Inferior parietal cortex (tissue), 1 donor: Measurements from ENCODE around the gene RRH.
"Not testable (repeated sequence)": the region's sequence is repeated elsewhere in the genome, so short reads cannot be mapped to it uniquely, and the experiment has no call there.

Source experiments
- DNase-seq: peaks from one replicate; pipeline ENCODE4 v3.0.0-alpha.2; 2016; ENCODE audit errors: extremely low spot score

The RRH gene

DNA sequence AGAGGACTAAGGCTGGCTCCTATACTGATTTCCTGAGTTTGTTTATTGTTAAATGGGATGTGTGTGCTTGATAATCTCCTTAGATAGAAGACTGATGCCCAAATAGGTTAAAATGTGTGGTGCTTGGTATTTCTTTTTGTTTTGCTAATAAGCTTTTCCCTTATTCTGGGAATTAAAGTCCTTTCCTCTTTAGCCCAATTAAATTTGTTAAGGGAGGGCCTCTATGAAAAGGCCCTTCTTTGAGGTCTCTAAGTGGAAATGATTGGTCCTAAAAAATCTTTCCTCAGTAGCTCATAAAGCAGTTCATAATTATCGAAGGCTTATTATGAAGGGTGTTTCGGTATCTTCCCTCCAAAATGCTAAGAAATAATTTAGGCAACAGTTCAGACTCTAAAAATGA is at the start of gene RRH:
RRH (plus strand) TSS at position 301 of the 400 bp plus-strand sequence; CDS start at position 357, 56 bp downstream.
- DNase-seq, result no peak

- not testable (repeated sequence) for DNase-seq
Measured at GRCh38 chr4:109782092-109782491, 45.7 kb upstream of the RRH start.

DNA sequence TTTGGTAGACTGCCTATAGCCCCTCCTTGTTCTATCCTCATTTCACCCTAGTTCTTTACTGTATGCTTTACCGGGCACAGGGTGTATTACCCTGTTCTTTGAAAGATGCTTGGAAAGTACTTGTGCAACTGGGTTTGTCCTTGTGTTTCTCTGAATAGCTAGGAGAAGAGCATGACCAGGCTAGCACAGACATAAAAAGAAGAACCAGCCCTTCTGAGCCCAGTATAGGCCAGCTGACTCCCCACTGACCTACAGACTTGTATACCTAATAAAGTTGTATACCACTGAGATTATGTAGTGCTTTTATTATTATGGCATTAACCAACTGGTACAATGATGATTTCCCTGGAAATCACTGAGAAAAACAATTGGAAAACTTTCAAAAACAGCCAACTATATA is 40.9 kb upstream of the RRH start:
- DNase-seq, result no peak

DNA sequence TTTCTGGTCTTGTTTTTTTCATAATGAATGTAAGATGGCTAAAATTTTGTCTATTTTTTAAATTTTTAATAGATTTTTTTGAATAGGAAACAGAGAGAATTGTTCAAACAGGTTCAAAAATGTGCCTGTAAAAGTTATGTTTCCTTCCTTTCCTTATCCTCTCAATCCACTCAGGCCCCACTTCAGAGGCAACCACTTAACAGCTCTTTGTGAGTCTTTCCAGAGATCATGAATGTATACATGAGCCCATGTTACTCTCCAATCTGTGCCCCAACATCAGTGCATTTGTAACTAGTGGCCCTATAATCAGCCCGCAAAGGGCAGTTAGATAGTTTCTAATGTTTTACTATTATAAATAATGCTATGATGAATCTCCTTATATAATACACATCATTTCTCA is 40.0 kb upstream of the RRH start:
- no peak for DNase-seq

DNA sequence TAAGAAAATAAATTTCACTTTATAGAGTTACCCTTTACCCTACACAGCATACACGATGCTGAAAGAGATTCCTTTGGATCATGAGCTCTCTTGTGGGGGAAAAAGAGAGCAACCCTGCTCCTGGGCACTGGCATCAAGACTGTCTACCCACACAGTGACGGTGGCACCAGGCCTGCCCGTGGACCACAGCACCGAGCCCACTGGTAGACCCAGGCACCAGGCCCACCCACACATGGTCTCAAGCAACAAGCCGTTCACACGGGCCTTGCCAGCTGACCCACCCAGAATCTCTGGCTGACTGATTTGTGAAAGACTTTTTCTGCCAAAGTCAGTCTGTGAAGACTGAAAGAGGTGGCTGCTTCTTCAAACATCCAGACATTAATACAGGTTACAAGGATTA is 32.7 kb upstream of the RRH start:
- no peak for DNase-seq

DNA sequence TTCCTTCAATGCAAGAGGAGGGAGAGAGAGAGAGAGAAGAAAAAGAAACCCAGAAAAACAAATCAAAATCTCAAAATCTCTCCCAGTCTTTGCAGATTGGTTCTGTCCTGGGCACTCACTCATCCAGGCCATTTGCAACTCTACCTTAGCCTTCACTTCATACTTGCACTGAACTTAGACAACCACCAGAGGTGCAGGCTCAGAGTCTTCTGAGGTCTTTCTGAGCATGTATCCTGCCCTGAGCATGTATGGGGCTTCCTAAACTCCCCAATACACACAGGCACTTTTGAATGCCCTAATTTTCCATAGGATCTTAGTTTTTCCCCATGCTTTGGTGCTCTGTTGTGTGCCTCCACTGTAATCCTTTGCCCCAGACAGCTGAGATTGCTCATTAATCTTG is 28.9 kb upstream of the RRH start:
- DNase-seq, result no peak

DNA sequence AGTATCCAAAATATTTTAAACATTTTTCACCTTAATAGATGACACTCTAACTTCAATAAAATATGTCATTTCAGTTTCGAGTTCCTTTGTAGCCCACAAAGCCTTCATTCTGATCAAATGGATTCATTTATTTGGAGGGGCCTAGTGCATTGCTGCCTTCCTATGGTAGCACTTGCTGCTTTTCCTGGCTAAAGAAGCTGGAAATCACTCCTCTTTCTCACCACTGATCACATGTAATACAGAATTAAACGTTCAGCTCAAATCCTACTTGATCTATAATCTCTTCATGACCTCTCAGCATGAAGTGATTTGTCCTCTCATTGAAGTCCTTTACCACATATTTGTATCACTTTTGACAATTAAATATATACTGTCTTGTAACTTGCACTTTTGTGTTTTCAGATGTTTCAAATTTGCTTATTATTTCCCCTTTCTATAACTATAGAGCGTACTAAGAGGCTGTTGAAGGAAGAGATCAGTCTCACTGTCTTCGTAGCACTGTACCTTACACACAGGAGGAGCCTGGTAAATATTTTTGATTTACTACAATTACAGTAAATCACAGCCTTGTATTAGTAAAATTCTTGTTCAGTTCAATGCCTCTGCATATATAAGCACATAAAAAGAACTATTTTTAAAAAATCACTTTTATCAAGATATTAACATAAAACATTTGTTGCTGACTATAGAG is 26.5 kb upstream of the RRH start:
- no peak for DNase-seq

- DNase-seq, result no peak
Measured at GRCh38 chr4:109801895-109802319, 25.9 kb upstream of the RRH start, which contains the start of gene CFI. Gene CFI (minus strand): TSS chr4:109801999. CDS start chr4:109801971, 28 bp downstream.

DNA sequence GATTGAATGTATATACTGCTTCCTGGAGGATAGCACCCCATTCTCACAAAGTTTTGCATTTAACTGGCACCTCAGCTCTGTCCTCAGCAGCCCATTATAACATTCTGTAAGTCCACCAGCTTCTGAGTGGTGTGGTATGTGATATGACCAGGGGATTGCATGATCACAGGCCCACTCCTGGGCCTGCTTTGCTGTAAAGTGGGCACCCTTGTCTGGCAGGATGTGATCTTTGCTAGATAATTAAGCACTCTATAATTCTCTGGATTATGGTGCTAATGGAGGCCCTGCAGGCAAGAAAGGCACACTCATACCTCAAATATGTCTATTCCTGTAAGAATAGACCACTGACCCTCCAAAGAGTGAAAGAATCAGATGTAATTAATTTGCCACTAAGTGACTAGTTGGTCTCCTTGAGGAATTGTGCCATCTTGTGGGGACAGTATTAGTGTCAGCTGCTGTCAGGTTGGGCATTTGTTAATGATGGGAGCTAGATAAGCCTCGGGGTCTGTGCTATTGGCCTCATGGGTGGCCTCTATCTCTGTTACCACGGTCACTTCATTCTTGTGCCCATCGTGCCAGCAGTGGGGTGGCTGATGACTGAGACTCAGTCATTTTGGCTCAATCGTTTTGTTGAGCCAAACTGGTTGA is 23.7 kb upstream of the RRH start:
- DNase-seq, result peak; percentile 28

GRCh38 chr4:109809655-109810054 is 18.1 kb upstream of the RRH start:
- no peak for DNase-seq

GRCh38 chr4:109810552-109811387 is 17.0 kb upstream of the RRH start:
- DNase-seq, result no peak

DNA sequence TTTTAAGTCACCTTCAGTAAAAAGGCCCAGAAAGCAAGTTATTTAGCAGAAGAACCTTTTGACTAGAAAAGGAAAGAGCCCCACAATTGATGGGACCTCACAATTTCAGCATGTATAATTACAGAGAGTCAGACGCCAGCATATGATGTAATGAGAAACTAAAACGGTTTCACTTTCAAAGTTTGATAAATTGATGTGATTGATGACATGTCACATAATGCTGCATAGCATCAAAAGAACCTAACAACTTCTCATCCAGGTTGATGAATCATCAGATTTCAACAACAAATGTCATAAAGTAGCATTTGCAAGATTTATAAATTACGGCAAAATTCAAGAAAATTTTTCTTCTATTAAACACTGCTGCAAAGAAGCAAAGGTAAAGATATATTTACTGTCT is 16.1 kb upstream of the RRH start:
- no peak for DNase-seq

DNA sequence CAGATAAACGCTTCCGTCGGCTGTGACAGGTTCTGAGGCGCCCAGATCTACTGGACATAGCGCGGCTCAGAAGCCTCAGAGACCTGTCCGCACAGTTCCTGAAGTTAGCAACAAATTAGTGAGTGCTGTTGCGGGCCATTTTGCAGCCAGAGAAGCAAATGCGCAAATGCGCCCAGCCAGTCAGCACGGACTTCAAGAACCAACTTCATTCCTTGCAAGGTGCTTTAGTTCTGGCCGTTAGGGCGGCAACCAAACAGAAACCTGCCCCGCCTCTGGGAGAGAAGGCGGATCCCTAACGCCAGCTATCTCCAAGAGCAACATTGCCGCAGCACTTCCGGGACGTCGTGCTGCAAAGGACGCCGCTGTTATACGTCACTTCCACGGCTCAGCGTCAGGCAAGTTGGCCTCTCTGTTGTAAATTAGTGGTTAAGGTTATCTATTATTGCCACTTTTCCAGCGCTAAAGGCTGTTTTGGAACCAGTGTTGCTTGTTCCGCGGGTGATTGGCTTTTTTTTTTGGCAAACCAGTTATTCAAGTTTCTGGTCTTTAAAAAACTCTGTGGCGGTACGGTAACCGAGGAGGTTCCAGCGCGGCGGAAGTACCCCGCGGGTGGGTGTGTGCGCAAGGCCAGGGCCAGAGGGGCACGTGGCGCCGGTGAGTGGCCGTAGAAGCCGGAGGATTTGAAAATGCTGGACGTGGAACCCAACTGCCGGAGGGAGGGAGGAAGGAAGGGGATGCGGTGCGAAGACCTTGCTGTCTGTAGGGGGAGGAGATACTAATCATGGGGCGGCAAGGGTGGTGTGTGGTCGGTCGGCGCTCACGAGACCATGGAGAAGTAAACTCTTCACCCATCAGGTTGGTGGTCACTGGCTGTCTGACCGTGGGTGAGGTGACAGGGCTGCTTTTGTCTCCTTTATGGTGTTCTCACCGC is 12.4 kb upstream of the RRH start, which contains the start of gene GAR1:
GAR1 (plus strand) TSS at position 612 of the 931 bp plus-strand sequence. CDS start 403 bp downstream, outside the sequence.
- DNase-seq, result peak; percentile 94

- no peak for DNase-seq
Measured at GRCh38 chr4:109816082-109816442, 11.7 kb upstream of the RRH start.

- no peak for DNase-seq
Measured at GRCh38 chr4:109816894-109817293, 10.9 kb upstream of the RRH start.

DNA sequence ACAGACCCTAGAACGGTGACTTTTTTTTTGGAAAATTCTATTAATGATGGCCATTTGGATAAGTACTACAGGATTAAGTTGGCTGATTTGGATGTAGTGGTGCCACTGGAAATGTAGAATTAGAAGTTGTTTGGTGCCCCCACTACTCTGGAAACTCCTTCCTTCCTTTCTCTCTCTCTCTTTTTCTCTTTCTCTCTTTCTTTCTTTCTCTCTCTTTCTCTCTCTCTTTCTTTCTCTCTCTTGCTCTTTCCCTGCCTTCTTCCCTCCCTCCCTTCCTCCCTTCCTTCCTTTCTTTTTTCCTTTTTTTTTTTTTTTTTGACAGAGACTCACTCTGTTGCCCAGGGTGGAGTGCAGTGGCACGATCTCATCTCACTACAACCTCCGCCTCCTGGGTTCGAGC is 9.5 kb upstream of the RRH start:
- no peak for DNase-seq

DNA sequence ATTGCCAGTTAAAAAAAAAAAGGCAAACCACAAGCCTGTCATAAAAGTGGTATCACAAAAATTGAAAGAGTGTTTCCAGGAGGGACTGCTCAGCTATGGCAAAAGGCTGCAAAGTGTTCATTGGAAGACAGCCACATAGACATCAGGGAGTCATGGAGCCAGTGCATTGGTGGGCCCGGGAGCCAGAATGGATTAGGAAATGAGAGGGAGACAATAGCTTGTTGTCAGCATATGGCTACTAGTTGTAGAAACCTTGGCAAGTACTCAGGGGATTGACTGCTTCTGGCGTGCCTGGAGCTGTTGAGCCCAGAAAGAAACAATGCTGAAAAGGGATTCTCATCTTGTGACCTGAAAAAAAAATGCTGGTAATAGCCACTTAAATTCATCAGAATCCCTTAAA is 7.2 kb upstream of the RRH start:
- DNase-seq, result no peak

- DNase-seq, result no peak
Measured at GRCh38 chr4:109821185-109821584, 6.6 kb upstream of the RRH start.

GRCh38 chr4:109826719-109827118 is 1.1 kb upstream of the RRH start:
- peak; percentile 57 for DNase-seq

GRCh38 chr4:109833756-109834155 is 6.0 kb downstream of the RRH start:
- DNase-seq, result no peak

DNA sequence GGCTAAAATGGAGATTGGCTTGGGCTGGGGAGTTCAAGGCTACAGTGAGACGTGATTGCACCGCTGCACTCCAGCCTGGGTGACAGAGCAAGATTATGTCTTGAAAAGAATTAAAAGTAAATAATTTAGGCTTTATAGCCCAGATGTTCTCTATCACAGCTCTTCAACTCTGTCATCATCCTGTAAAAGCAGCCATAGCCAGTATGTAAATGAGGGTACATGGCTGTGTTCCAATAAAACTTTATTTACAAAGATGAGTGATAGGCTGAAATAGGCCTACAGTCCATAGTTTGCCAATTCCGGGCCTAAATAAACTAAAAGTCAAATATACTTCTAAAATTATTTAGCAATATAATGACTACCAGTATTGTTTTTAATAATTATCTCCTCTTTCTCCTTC is 9.2 kb downstream of the RRH start:
- no peak for DNase-seq
